IMR-90 (cell line): ENCODE results near the gene GIMAP8. TPM values are rescaled to one million over a fixed set of nuclear protein-coding genes. Genes with fewer than 3 reads are reported as not detected.

Experiments
- ATAC-seq: fragments of 200-7000 bp; cut with Tn5 transposase; 2 replicates; pipeline ENCODE4 v1.9.1; 2020; ENCODE audit warnings: low read depth, mild to moderate bottlenecking, moderate library complexity
- BruUV-seq: library from RNA; stranded (reverse); fragments of 400-500 nt; replicated peaks from 2 replicates; lab custom pipeline; 2021; lab: Mats Ljungman, UMichigan
- CTCF ChIA-PET: fragments of 300-600 bp; formaldehyde crosslinking; extraction: SDS; loops from one replicate; lab custom pipeline; 2021; ENCODE audit warnings: antibody characterized with exemption; lab: Yijun Ruan, JAX
- POLR2A ChIA-PET: fragments of 300-600 bp; sonication (Branson Sonifier 250); formaldehyde crosslinking; loops from one replicate; lab custom pipeline; 2022; ENCODE audit warnings: antibody characterized with exemption; ENCODE audit not compliant: unreplicated experiment; lab: Charles Lee
- DNase-seq: peaks from one replicate; pipeline ENCODE4 v3.0.0; 2013
- H2AFZ ChIP-seq: replicated peaks from 2 replicates; pipeline ENCODE3; 2013; ENCODE audit warnings: low read length, mild to moderate bottlenecking; ENCODE audit not compliant: poor library complexity
- H2AK5ac ChIP-seq: 2 replicates; pipeline ENCODE4 v1.6.1; 2013; ENCODE audit warnings: low read depth, low read length, inconsistent platforms
- H2AK9ac ChIP-seq: replicated peaks from 2 replicates; pipeline ENCODE3; 2013; ENCODE audit warnings: mild to moderate bottlenecking, low read depth, low read length, moderate library complexity; ENCODE audit not compliant: poor library complexity
- H2BK120ac ChIP-seq: 2 replicates; pipeline ENCODE4 v1.6.1; 2013; ENCODE audit warnings: low read depth, low read length, inconsistent platforms
- H2BK15ac ChIP-seq: 3 replicates; pipeline ENCODE4 v1.6.1; 2013; ENCODE audit warnings: low read depth, low read length, inconsistent platforms
- H2BK20ac ChIP-seq: 2 replicates; pipeline ENCODE4 v1.6.1; 2013; ENCODE audit warnings: low read depth, mild to moderate bottlenecking, inconsistent platforms, low read length, moderate library complexity
- H2BK5ac ChIP-seq: 2 replicates; pipeline ENCODE4 v1.6.1; 2013; ENCODE audit warnings: mild to moderate bottlenecking, low read depth, low read length, inconsistent platforms; ENCODE audit not compliant: poor library complexity, severe bottlenecking
- H3K14ac ChIP-seq: replicated peaks from 2 replicates; pipeline ENCODE4 v1.6.1; 2013; ENCODE audit warnings: low read depth, low read length, inconsistent platforms
- H3K18ac ChIP-seq: 2 replicates; pipeline ENCODE4 v1.6.1; 2013; ENCODE audit warnings: low read depth, low read length, control low read depth
- H3K23ac ChIP-seq: 2 replicates; pipeline ENCODE4 v1.6.1; 2013; ENCODE audit warnings: low read depth, low read length, inconsistent platforms
- H3K27ac ChIP-seq: 2 replicates; pipeline ENCODE4 v1.5.1; 2013; ENCODE audit warnings: mild to moderate bottlenecking, control low read depth, low read length; ENCODE audit not compliant: insufficient read depth
- H3K27me3 ChIP-seq: 2 replicates; pipeline ENCODE4 v1.6.1; 2013; ENCODE audit warnings: low read length; ENCODE audit not compliant: control insufficient read depth, insufficient read depth
- H3K36me3 ChIP-seq: 2 replicates; pipeline ENCODE4 v1.6.1; 2013; ENCODE audit warnings: low read length, mixed read lengths; ENCODE audit not compliant: control insufficient read depth, insufficient read depth
- H3K4ac ChIP-seq: 2 replicates; pipeline ENCODE4 v1.6.1; 2013; ENCODE audit warnings: low read depth, low read length, inconsistent platforms
- H3K4me1 ChIP-seq: 2 replicates; pipeline ENCODE4 v1.6.1; 2013; ENCODE audit warnings: low read length, mixed read lengths; ENCODE audit not compliant: control insufficient read depth, insufficient read depth
- H3K4me2 ChIP-seq: 2 replicates; pipeline ENCODE4 v1.6.1; 2013; ENCODE audit warnings: low read depth, mild to moderate bottlenecking, control low read depth, low read length, moderate library complexity
- H3K4me3 ChIP-seq: 2 replicates; pipeline ENCODE4 v1.5.1; 2013; ENCODE audit warnings: low read depth, mild to moderate bottlenecking, control low read depth, low read length, moderate library complexity; ENCODE audit not compliant: insufficient read depth
- H3K56ac ChIP-seq: 2 replicates; pipeline ENCODE4 v1.6.1; 2013; ENCODE audit warnings: low read length, inconsistent platforms; ENCODE audit not compliant: insufficient read depth; ENCODE audit errors: extremely low read depth
- H3K79me1 ChIP-seq, 2 experiments: 2 replicates each; pipeline ENCODE4 v1.6.1; 2013; ENCODE audit warnings: low read length in 2 of 2, inconsistent platforms in 1 of 2, low read depth in 1 of 2
- H3K9ac ChIP-seq: 2 replicates; pipeline ENCODE4 v1.6.1; 2013; ENCODE audit warnings: low read depth, low read length, control low read depth
- H3K9me1 ChIP-seq: 2 replicates; pipeline ENCODE4 v1.6.1; 2013; ENCODE audit warnings: low read length, inconsistent platforms; ENCODE audit not compliant: insufficient read depth
- H3K9me3 ChIP-seq: 2 replicates; pipeline ENCODE4 v1.6.1; 2013; ENCODE audit warnings: low read length; ENCODE audit not compliant: control insufficient read depth, insufficient read depth
- H4K20me1 ChIP-seq: 2 replicates; pipeline ENCODE4 v1.6.1; 2013; ENCODE audit warnings: low read length, inconsistent platforms; ENCODE audit not compliant: insufficient read depth
- H4K5ac ChIP-seq: 2 replicates; pipeline ENCODE4 v1.6.1; 2013; ENCODE audit warnings: mild to moderate bottlenecking, low read depth, low read length, control low read depth
- H4K8ac ChIP-seq, 2 experiments: 2 replicates each; pipeline ENCODE4 v1.6.1; 2013; ENCODE audit warnings: low read depth in 2 of 2, low read length in 2 of 2, control low read depth in 1 of 2, inconsistent platforms in 1 of 2
- H4K91ac ChIP-seq: 2 replicates; pipeline ENCODE4 v1.6.1; 2013; ENCODE audit warnings: low read depth, low read length, inconsistent platforms; ENCODE audit not compliant: insufficient read depth
- BHLHE40 ChIP-seq: fragments of 150-350 bp; IDR thresholded peaks from 2 replicates; pipeline ENCODE4 v1.6.1; 2016; ENCODE audit warnings: mild to moderate bottlenecking, low read depth, low read length
- CEBPB ChIP-seq: IDR thresholded peaks from 2 replicates; pipeline ENCODE4 v1.6.1; 2012; ENCODE audit warnings: low read depth, low read length, improper control_type of control experiment
- CHD1 ChIP-seq: IDR thresholded peaks from 2 replicates; pipeline ENCODE4 v1.6.1; 2012; ENCODE audit warnings: low read depth, low read length, improper control_type of control experiment
- ELK1 ChIP-seq: fragments of 150-350 bp; IDR thresholded peaks from 2 replicates; pipeline ENCODE4 v1.6.1; 2016; ENCODE audit warnings: low read depth, mild to moderate bottlenecking, low read length, moderate library complexity, borderline replicate concordance
- FOS ChIP-seq: fragments of 150-350 bp; IDR thresholded peaks from 2 replicates; pipeline ENCODE4 v1.6.1; 2016; ENCODE audit warnings: low read depth, low read length
- MAFK ChIP-seq: IDR thresholded peaks from 2 replicates; pipeline ENCODE4 v1.6.1; 2012; ENCODE audit warnings: low read depth, low read length, improper control_type of control experiment
- MAZ ChIP-seq: IDR thresholded peaks from 2 replicates; pipeline ENCODE4 v1.6.1; 2012; ENCODE audit warnings: low read depth, mild to moderate bottlenecking, low read length, improper control_type of control experiment, moderate library complexity, borderline replicate concordance
- MXI1 ChIP-seq: IDR thresholded peaks from 2 replicates; pipeline ENCODE4 v1.6.1; 2012; ENCODE audit warnings: low read depth, mild to moderate bottlenecking, low read length, moderate library complexity, borderline replicate concordance
- NFE2L2 ChIP-seq: fragments of 150-350 bp; IDR thresholded peaks from 2 replicates; pipeline ENCODE4 v1.6.1; 2016; ENCODE audit warnings: low read depth, mild to moderate bottlenecking, low read length
- RAD21 ChIP-seq: IDR thresholded peaks from 2 replicates; pipeline ENCODE4 v1.6.1; 2012; ENCODE audit warnings: low read length, improper control_type of control experiment
- RCOR1 ChIP-seq: IDR thresholded peaks from 2 replicates; pipeline ENCODE4 v1.6.1; 2012; ENCODE audit warnings: mild to moderate bottlenecking, low read length, improper control_type of control experiment; ENCODE audit not compliant: insufficient replicate concordance
- RFX5 ChIP-seq: IDR thresholded peaks from 2 replicates; pipeline ENCODE4 v1.8.0; 2012; ENCODE audit warnings: low read depth, mild to moderate bottlenecking, low read length, moderate library complexity
- SMC3 ChIP-seq: fragments of 150-350 bp; IDR thresholded peaks from 2 replicates; pipeline ENCODE4 v1.6.1; 2016; ENCODE audit warnings: low read depth, mild to moderate bottlenecking, antibody characterized with exemption, low read length, moderate library complexity
- WGBS, 2 experiments: methylation state at CpG; one replicate each; pipeline versions ENCODE4 v1.1.5 to v1.1.7; 2013; ENCODE audit warnings: missing lambda C conversion rate in 2 of 2; ENCODE audit not compliant: insufficient read length in 1 of 2; ENCODE audit errors: extremely low coverage in 2 of 2; 5-methylcytosine and 5-hydroxymethylcytosine counted together
- dilution Hi-C: fragments of 300-500 bp; cut with HindIII; formaldehyde crosslinking; loops from one replicate; pipeline ENCODE4 v1.14.3; 2018; ENCODE audit warnings: low sequenced_read_pairs; ENCODE audit not compliant: unreplicated experiment
- in situ Hi-C: fragments of 300-500 bp; cut with MboI; formaldehyde crosslinking; loops from 3 replicates; pipeline ENCODE4 v1.14.3; 2019; ENCODE audit warnings: low sequenced_read_pairs, inconsistent platforms, mixed read lengths
- intact Hi-C: fragments of 100-400 bp; cut with micrococcal nuclease; formaldehyde crosslinking; loops from 2 replicates; pipeline ENCODE4 v1.10.0; 2022
- polyA plus RNA-seq, 3 experiments: library from polyadenylated mRNA; depleted of rRNA; stranded (reverse); fragments of >200 nt; gene quantifications; 2 replicates each; pipeline ENCODE4 v1.2.3, GENCODE V29; 2012; ENCODE audit warnings: low replicate concordance in 1 of 3
- total RNA-seq: library from RNA; depleted of rRNA; stranded (reverse); fragments of >200 nt; gene quantifications from 2 replicates; pipeline ENCODE4 v1.2.3, GENCODE V29; 2012
- TF ChIP-seq, protein P1 (sequence below): fragments of 150-350 bp; IDR thresholded peaks from 2 replicates; pipeline ENCODE4 v1.6.1; 2017; ENCODE audit warnings: mild to moderate bottlenecking, antibody characterized with exemption, low read length, low read depth
- TF ChIP-seq, protein P2 (sequence below): conservative IDR thresholded peaks from 2 replicates; pipeline ENCODE4 v1.5.1; 2012; ENCODE audit warnings: mild to moderate bottlenecking, low read depth, low read length, improper control_type of control experiment

Gene GIMAP8
- total and polyA plus RNA-seq, 2 of the 4 experiments (the other 2 are of a cell fraction), result not detected

- no peak overlapping the region for H2BK5ac ChIP-seq
- H3K9ac ChIP-seq, result no peak overlapping the region
- no peaks in the 10 kb centered on the region for H3K9me1 ChIP-seq
- POLR2A ChIA-PET, result no interaction called here
- no peaks in the 10 kb centered on the region for H3K36me3 ChIP-seq
- H2AFZ ChIP-seq, result no peak overlapping the region
- H4K5ac ChIP-seq, result no peak overlapping the region
- no peak overlapping the region for H2BK15ac ChIP-seq
- no peak overlapping the region for H3K14ac ChIP-seq
- H4K91ac ChIP-seq, result no peak overlapping the region
- H4K20me1 ChIP-seq, result no peaks in the 10 kb centered on the region
- no peak overlapping the region for H2BK120ac ChIP-seq
- H4K8ac ChIP-seq, result no peak overlapping the region
- CTCF ChIA-PET, result interaction anchor here (0.6 to 1.0 kb wide), 6 partner anchors 16 to 537 kb away, joined by 3 to 5 read pairs (median 4); no protein-coding TSS in a partner anchor
- no peaks in the 10 kb centered on the region for H3K9me3 ChIP-seq
- intact Hi-C loops (no loop called here), dilution Hi-C loops (no loop called here), in situ Hi-C loops (no loop called here)
- H3K18ac ChIP-seq, result no peak overlapping the region
- no TSS peak for BruUV-seq
- no peak overlapping the region for H2AK5ac ChIP-seq
- WGBS, 2 experiments, result 66% methylated on average over 4 of the region's 11 CpGs; no CpG with 5 or more reads in 1 of the 2 experiments
- H3K23ac ChIP-seq, result no peak overlapping the region
- H2BK20ac ChIP-seq, result no peak overlapping the region
- no peaks in the 10 kb centered on the region for H3K4me1 ChIP-seq
- H3K56ac ChIP-seq, result no peak overlapping the region
- DNase-seq (no peak), ATAC-seq (no peak)
- no peak overlapping the region for H3K4me3 ChIP-seq
- H3K79me1 ChIP-seq, result no peaks in the 10 kb centered on the region
- H3K27me3 ChIP-seq, result peaks cover 20% of the 10 kb centered on the region; the same call in 1 of the 2 replicates
- H3K4ac ChIP-seq, result no peak overlapping the region
- H2AK9ac ChIP-seq, result no peak overlapping the region
- no peak overlapping the region for H3K4me2 ChIP-seq
- no peak overlapping the region for H3K27ac ChIP-seq
- TF ChIP-seq RFX5 (no peak), BHLHE40 (no peak), ELK1 (no peak), RCOR1 (no peak), FOS (no peak), CHD1 (no peak), CEBPB (no peak), MXI1 (no peak), MAFK (no peak), MAZ (no peak), NFE2L2 (no peak), SMC3 (no peak), RAD21 (no peak)
- TF ChIP-seq, protein P1, sequence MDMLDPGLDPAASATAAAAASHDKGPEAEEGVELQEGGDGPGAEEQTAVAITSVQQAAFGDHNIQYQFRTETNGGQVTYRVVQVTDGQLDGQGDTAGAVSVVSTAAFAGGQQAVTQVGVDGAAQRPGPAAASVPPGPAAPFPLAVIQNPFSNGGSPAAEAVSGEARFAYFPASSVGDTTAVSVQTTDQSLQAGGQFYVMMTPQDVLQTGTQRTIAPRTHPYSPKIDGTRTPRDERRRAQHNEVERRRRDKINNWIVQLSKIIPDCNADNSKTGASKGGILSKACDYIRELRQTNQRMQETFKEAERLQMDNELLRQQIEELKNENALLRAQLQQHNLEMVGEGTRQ, result no peak
- TF ChIP-seq, protein P2, sequence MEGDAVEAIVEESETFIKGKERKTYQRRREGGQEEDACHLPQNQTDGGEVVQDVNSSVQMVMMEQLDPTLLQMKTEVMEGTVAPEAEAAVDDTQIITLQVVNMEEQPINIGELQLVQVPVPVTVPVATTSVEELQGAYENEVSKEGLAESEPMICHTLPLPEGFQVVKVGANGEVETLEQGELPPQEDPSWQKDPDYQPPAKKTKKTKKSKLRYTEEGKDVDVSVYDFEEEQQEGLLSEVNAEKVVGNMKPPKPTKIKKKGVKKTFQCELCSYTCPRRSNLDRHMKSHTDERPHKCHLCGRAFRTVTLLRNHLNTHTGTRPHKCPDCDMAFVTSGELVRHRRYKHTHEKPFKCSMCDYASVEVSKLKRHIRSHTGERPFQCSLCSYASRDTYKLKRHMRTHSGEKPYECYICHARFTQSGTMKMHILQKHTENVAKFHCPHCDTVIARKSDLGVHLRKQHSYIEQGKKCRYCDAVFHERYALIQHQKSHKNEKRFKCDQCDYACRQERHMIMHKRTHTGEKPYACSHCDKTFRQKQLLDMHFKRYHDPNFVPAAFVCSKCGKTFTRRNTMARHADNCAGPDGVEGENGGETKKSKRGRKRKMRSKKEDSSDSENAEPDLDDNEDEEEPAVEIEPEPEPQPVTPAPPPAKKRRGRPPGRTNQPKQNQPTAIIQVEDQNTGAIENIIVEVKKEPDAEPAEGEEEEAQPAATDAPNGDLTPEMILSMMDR, result no peak
Observed at GRCh38 chr7:150449206-150449952, 1.1 kb upstream of the GIMAP8 start.
